HepG2 (cell line): ENCODE results near the gene KRT27. TPM values are rescaled to one million over a fixed set of nuclear protein-coding genes. Genes with fewer than 3 reads are reported as not detected.

Experiments
- ARID2 ChIP-seq: sonication (generic); formaldehyde crosslinking; IDR thresholded peaks from 2 replicates; pipeline ENCODE4 v1.8.1; 2022; ENCODE audit warnings: mild to moderate bottlenecking, missing genetic modification reagents, borderline replicate concordance
- ARID4A ChIP-seq: sonication (generic); formaldehyde crosslinking; IDR thresholded peaks from 2 replicates; pipeline ENCODE4 v1.5.0; 2020; ENCODE audit warnings: mild to moderate bottlenecking, missing genetic modification reagents, borderline replicate concordance
- GTF2F1 ChIP-seq: fragments of 150-350 bp; IDR thresholded peaks from 2 replicates; pipeline ENCODE4 v1.6.1; 2014; ENCODE audit warnings: low read length
- HOXA7 ChIP-seq: sonication (generic); formaldehyde crosslinking; IDR thresholded peaks from 2 replicates; pipeline ENCODE4 v1.8.1; 2022; ENCODE audit warnings: mild to moderate bottlenecking, missing genetic modification reagents, moderate library complexity
- JUNB ChIP-seq: sonication (generic); formaldehyde crosslinking; IDR thresholded peaks from 2 replicates; pipeline ENCODE4 v1.8.0; 2022; ENCODE audit warnings: missing genetic modification reagents, mild to moderate bottlenecking, borderline replicate concordance
- NFIB ChIP-seq: sonication (generic); formaldehyde crosslinking; IDR thresholded peaks from 2 replicates; pipeline ENCODE4 v1.9.0; 2021; ENCODE audit warnings: missing genetic modification reagents, mild to moderate bottlenecking, borderline replicate concordance
- PCBP1 ChIP-seq: fragments of 200-400 bp; formaldehyde crosslinking; IDR thresholded peaks from 2 replicates; pipeline ENCODE4 v1.6.1; 2017; ENCODE audit warnings: mild to moderate bottlenecking, low read depth, low read length, borderline replicate concordance
- RFXAP ChIP-seq: sonication (generic); formaldehyde crosslinking; IDR thresholded peaks from 2 replicates; pipeline ENCODE4 v1.4.0; 2020; ENCODE audit warnings: missing genetic modification reagents, borderline replicate concordance
- SMAD3 ChIP-seq: sonication (generic); formaldehyde crosslinking; IDR thresholded peaks from 2 replicates; pipeline ENCODE4 v1.4.0; 2020; ENCODE audit warnings: missing genetic modification reagents
- TIGD3 ChIP-seq: sonication (generic); formaldehyde crosslinking; IDR thresholded peaks from 2 replicates; pipeline ENCODE4 v1.5.1; 2020; ENCODE audit warnings: mild to moderate bottlenecking, missing genetic modification reagents, borderline replicate concordance
- TOPORS ChIP-seq: sonication (generic); formaldehyde crosslinking; IDR thresholded peaks from 2 replicates; pipeline ENCODE4 v1.8.0; 2023; ENCODE audit warnings: mild to moderate bottlenecking, missing genetic modification reagents
- U2AF1 ChIP-seq: fragments of 200-400 bp; formaldehyde crosslinking; optimal IDR thresholded peaks from 2 replicates; pipeline ENCODE3; 2017; ENCODE audit warnings: mild to moderate bottlenecking, low read depth, low read length
- ZKSCAN1 ChIP-seq: fragments of 150-350 bp; IDR thresholded peaks from 2 replicates; pipeline ENCODE4 v1.6.1; 2014; ENCODE audit warnings: low read length
- ZNF292 ChIP-seq: sonication (generic); formaldehyde crosslinking; IDR thresholded peaks from 2 replicates; pipeline ENCODE4 v1.8.1; 2022; ENCODE audit warnings: mild to moderate bottlenecking, low read depth, missing genetic modification reagents, borderline replicate concordance
- ZNF451 ChIP-seq: sonication (generic); formaldehyde crosslinking; IDR thresholded peaks from 2 replicates; pipeline ENCODE4 v1.5.0; 2020; ENCODE audit warnings: mild to moderate bottlenecking, missing genetic modification reagents
- ZNF562 ChIP-seq: sonication (generic); formaldehyde crosslinking; IDR thresholded peaks from 2 replicates; pipeline ENCODE4 v1.8.0; 2022; ENCODE audit warnings: missing genetic modification reagents, borderline replicate concordance
- ZNF775 ChIP-seq: sonication (generic); formaldehyde crosslinking; IDR thresholded peaks from 2 replicates; pipeline ENCODE4 v1.4.0; 2020; ENCODE audit warnings: missing genetic modification reagents, mild to moderate bottlenecking, moderate library complexity, borderline replicate concordance
- polyA plus RNA-seq, 8 experiments: library from polyadenylated mRNA; depleted of rRNA in 3 of 8; stranded (reverse) in 7 of 8; unstranded in 1 of 8; fragments of >200 nt; fragmentation: Illumina TruSeq in 4 of 8; extraction: Trizol in 4 of 8; gene quantifications; 2 replicates each; pipeline versions ENCODE4 v1.2.1 to v1.2.3, GENCODE V29; 2011 to 2016; ENCODE audit warnings: low read depth in 4 of 8, missing spikeins in 1 of 8, mixed read lengths in 1 of 8; ENCODE audit not compliant: insufficient read depth in 1 of 8
- total RNA-seq, 5 experiments: library from RNA; depleted of rRNA; stranded (reverse); fragments of >200 nt; fragmentation: Illumina TruSeq; extraction: Trizol; gene quantifications; 2 replicates each; pipeline ENCODE4 v1.2.3, GENCODE V29; 2016; ENCODE audit warnings: low read depth in 1 of 5
- TF ChIP-seq, protein P1 (sequence below): fragments of 450-650 bp; IDR thresholded peaks from 2 replicates; pipeline ENCODE4 v1.6.1; 2017; ENCODE audit warnings: mild to moderate bottlenecking
- TF ChIP-seq, protein P2 (sequence below): sonication (generic); formaldehyde crosslinking; IDR thresholded peaks from 2 replicates; pipeline ENCODE4 v1.5.0; 2020; ENCODE audit warnings: missing genetic modification reagents
- TF ChIP-seq, protein P3 (sequence below): IDR thresholded peaks from 2 replicates; pipeline ENCODE4 v1.6.1; 2016; ENCODE audit warnings: missing genetic modification reagents, missing compliant biosample characterization

The KRT27 gene
- total and polyA plus RNA-seq, 2 of the 13 experiments (the other 11 are each of a cell fraction or from before 2014, with no cell fraction given): not detected

GRCh38 chr17:40818733-40819527, 36.6 kb upstream of the KRT27 start (continued):
- TF ChIP-seq, protein P1, sequence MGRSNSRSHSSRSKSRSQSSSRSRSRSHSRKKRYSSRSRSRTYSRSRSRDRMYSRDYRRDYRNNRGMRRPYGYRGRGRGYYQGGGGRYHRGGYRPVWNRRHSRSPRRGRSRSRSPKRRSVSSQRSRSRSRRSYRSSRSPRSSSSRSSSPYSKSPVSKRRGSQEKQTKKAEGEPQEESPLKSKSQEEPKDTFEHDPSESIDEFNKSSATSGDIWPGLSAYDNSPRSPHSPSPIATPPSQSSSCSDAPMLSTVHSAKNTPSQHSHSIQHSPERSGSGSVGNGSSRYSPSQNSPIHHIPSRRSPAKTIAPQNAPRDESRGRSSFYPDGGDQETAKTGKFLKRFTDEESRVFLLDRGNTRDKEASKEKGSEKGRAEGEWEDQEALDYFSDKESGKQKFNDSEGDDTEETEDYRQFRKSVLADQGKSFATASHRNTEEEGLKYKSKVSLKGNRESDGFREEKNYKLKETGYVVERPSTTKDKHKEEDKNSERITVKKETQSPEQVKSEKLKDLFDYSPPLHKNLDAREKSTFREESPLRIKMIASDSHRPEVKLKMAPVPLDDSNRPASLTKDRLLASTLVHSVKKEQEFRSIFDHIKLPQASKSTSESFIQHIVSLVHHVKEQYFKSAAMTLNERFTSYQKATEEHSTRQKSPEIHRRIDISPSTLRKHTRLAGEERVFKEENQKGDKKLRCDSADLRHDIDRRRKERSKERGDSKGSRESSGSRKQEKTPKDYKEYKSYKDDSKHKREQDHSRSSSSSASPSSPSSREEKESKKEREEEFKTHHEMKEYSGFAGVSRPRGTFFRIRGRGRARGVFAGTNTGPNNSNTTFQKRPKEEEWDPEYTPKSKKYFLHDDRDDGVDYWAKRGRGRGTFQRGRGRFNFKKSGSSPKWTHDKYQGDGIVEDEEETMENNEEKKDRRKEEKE: no peak
- no peak for TF ChIP-seq TIGD3 (CRISPR knock-in tag)
- no peak for TF ChIP-seq ZNF292 (CRISPR knock-in tag)
- no peak for TF ChIP-seq NFIB (CRISPR knock-in tag)
- peak; percentile 64; the same call in 1 of the 2 replicates for TF ChIP-seq ARID4A
- TF ChIP-seq, protein P2, sequence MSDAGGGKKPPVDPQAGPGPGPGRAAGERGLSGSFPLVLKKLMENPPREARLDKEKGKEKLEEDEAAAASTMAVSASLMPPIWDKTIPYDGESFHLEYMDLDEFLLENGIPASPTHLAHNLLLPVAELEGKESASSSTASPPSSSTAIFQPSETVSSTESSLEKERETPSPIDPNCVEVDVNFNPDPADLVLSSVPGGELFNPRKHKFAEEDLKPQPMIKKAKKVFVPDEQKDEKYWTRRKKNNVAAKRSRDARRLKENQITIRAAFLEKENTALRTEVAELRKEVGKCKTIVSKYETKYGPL: no peak
- TF ChIP-seq ZKSCAN1: no peak
- TF ChIP-seq PCBP1: no peak
- TF ChIP-seq U2AF1: no peak
- TF ChIP-seq, protein P3, sequence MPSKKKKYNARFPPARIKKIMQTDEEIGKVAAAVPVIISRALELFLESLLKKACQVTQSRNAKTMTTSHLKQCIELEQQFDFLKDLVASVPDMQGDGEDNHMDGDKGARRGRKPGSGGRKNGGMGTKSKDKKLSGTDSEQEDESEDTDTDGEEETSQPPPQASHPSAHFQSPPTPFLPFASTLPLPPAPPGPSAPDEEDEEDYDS: no peak; the same call in 1 of the 2 replicates
- peak; percentile 56; the same call in 1 of the 2 replicates for TF ChIP-seq RFXAP (CRISPR knock-in tag)
- TF ChIP-seq JUNB (CRISPR knock-in tag): no peak
- TF ChIP-seq GTF2F1: no peak
- TF ChIP-seq ARID2 (CRISPR knock-in tag): no peak
- no peak for TF ChIP-seq SMAD3
- TF ChIP-seq ZNF451 (CRISPR knock-in tag): peak; percentile 75; the same call in 1 of the 2 replicates
- TF ChIP-seq ZNF562 (CRISPR knock-in tag): no peak
- TF ChIP-seq ZNF775: no peak
- no peak for TF ChIP-seq HOXA7 (CRISPR knock-in tag)
- no peak for TF ChIP-seq TOPORS (CRISPR knock-in tag)
